ENCODE measurements around the gene NIT1. TPM values are rescaled to one million over a fixed set of nuclear protein-coding genes. Genes with fewer than 3 reads are reported as not detected.

The NIT1 gene
- 9.7 and 14.7 TPM in 2 replicates for total RNA-seq

GRCh38 chr1:161117759-161118581, at the start of gene NIT1, which contains the start of gene PFDN2:
Gene NIT1 (plus strand): TSS chr1:161118105. CDS start chr1:161118177, 72 bp downstream.
Gene PFDN2 (minus strand): TSS chr1:161118037. CDS start chr1:161118026, 11 bp downstream.

GRCh38 chr1:161069731-161070270, 48.1 kb upstream of the NIT1 start, which contains the start of gene ARHGAP30:
Gene ARHGAP30 (minus strand): TSS chr1:161069891. CDS start chr1:161069624, 267 bp downstream.

GRCh38 chr1:161089251-161089924, 28.5 kb upstream of the NIT1 start, which contains the start of gene NECTIN4:
Gene NECTIN4 (minus strand): TSS chr1:161089558. CDS start chr1:161089296, 262 bp downstream.

GRCh38 chr1:161098210-161099068, 19.5 kb upstream of the NIT1 start, which contains the start of gene KLHDC9:
Gene KLHDC9 (plus strand): TSS chr1:161098361. CDS start chr1:161098536, 175 bp downstream.

GRCh38 chr1:161132410-161133219, 14.7 kb downstream of the NIT1 start, which contains the start of gene DEDD:
Gene DEDD (minus strand): TSS chr1:161132667. CDS start chr1:161124462, 8,205 bp downstream.

GRCh38 chr1:161153682-161154337, 35.9 kb downstream of the NIT1 start, which contains the start of gene UFC1:
Gene UFC1 (plus strand): TSS chr1:161153978. CDS start chr1:161153998, 20 bp downstream.

GRCh38 chr1:161159087-161159912, 41.4 kb downstream of the NIT1 start, which contains the start of gene USP21:
Gene USP21 (plus strand): TSS chr1:161159500. CDS start chr1:161160641, 1,141 bp downstream.

GRCh38 chr1:161165742-161166668, 48.1 kb downstream of the NIT1 start, which contains the start of gene PPOX:
Gene PPOX (plus strand): TSS chr1:161166426. CDS start chr1:161166848, 422 bp downstream.

Other genes starting within 250 kb of the NIT1 start
- not detected in 2 replicates for gene ITLN1, start 232.9 kb upstream of the NIT1 start, total RNA-seq
- not detected in 2 replicates for gene ITLN2, start 163.3 kb upstream of the NIT1 start, total RNA-seq
- 104 and 115 TPM in 2 replicates for gene F11R, start 97.0 kb upstream of the NIT1 start, total RNA-seq
- 38.3 and 82.1 TPM in 2 replicates for gene TSTD1, start 79.1 kb upstream of the NIT1 start, total RNA-seq
- 81.5 and 113 TPM in 2 replicates for gene USF1, start 72.1 kb upstream of the NIT1 start, total RNA-seq
- not detected in 2 replicates for gene ARHGAP30, start 48.2 kb upstream of the NIT1 start, total RNA-seq
- gene NECTIN4, start 28.5 kb upstream of the NIT1 start, total RNA-seq: 0.15 and 0.32 TPM in 2 replicates
- 0.65 and 2.9 TPM in 2 replicates for gene KLHDC9, start 19.7 kb upstream of the NIT1 start, total RNA-seq
- 96.8 and 148 TPM in 2 replicates for gene PFDN2, start 68 bp upstream of the NIT1 start, total RNA-seq
- 31.2 and 35.4 TPM in 2 replicates for gene DEDD, start 14.6 kb downstream of the NIT1 start, total RNA-seq
- 105 and 141 TPM in 2 replicates for gene UFC1, start 35.9 kb downstream of the NIT1 start, total RNA-seq
- 3.3 and 5.5 TPM in 2 replicates for gene USP21, start 41.4 kb downstream of the NIT1 start, total RNA-seq
- gene PPOX, start 48.3 kb downstream of the NIT1 start, total RNA-seq: 16.3 and 17.5 TPM in 2 replicates
- gene B4GALT3, start 59.4 kb downstream of the NIT1 start, total RNA-seq: 18.5 and 19.8 TPM in 2 replicates
- gene ADAMTS4, start 80.9 kb downstream of the NIT1 start, total RNA-seq: 16.0 and 16.6 TPM in 2 replicates
- 206 and 233 TPM in 2 replicates for gene NDUFS2, start 84.3 kb downstream of the NIT1 start, total RNA-seq
- gene FCER1G, start 97.2 kb downstream of the NIT1 start, total RNA-seq: not detected in 2 replicates
- not detected in 2 replicates for gene APOA2, start 105.5 kb downstream of the NIT1 start, total RNA-seq
- gene TOMM40L, start 108.0 kb downstream of the NIT1 start, total RNA-seq: 15.9 and 21.9 TPM in 2 replicates
- not detected in 2 replicates for gene NR1I3, start 120.1 kb downstream of the NIT1 start, total RNA-seq
- gene PCP4L1, start 140.6 kb downstream of the NIT1 start, total RNA-seq: not detected in 2 replicates
- 0.15 and 0.32 TPM in 2 replicates for gene MPZ, start 191.9 kb downstream of the NIT1 start, total RNA-seq
- gene SDHC, start 196.3 kb downstream of the NIT1 start, total RNA-seq: 22.1 and 46.2 TPM in 2 replicates
- not detected in 2 replicates for gene CFAP126, start 249.8 kb downstream of the NIT1 start, total RNA-seq

Measured in epithelial cell of umbilical artery (primary cell).